ENCODE measurements around the gene SSBP2.
A peak's percentile ranks its signal among the peaks of the same experiment; 100 is the strongest.

Gene SSBP2

GRCh38 chr5:81766611-81767010 is 15.7 kb upstream of the SSBP2 start:
- DNase-seq = no peak

- no peak for DNase-seq
Measured at GRCh38 chr5:81763294-81763928, 12.5 kb upstream of the SSBP2 start.

- DNase-seq = no peak
Measured at GRCh38 chr5:81762853-81763252, 12.0 kb upstream of the SSBP2 start.

GRCh38 chr5:81762401-81762800 is 11.5 kb upstream of the SSBP2 start:
- DNase-seq = no peak

GRCh38 chr5:81761970-81762369 is 11.1 kb upstream of the SSBP2 start:
- no peak for DNase-seq

- no peak for DNase-seq
Measured at GRCh38 chr5:81761270-81761669, 10.4 kb upstream of the SSBP2 start.

- DNase-seq = no peak
Measured at GRCh38 chr5:81760521-81760920, 9.6 kb upstream of the SSBP2 start.

- no peak for DNase-seq
Measured at GRCh38 chr5:81759632-81760005, 8.7 kb upstream of the SSBP2 start.

GRCh38 chr5:81757404-81757803 is 6.5 kb upstream of the SSBP2 start:
- DNase-seq = no peak

GRCh38 chr5:81756016-81756415 is 5.1 kb upstream of the SSBP2 start:
- DNase-seq = no peak

- no peak for DNase-seq
Measured at GRCh38 chr5:81755320-81755719, 4.4 kb upstream of the SSBP2 start.

GRCh38 chr5:81754621-81755020 is 3.7 kb upstream of the SSBP2 start:
- DNase-seq = no peak

GRCh38 chr5:81753429-81753828 is 2.5 kb upstream of the SSBP2 start:
- DNase-seq = no peak

GRCh38 chr5:81752644-81752963 is 1.7 kb upstream of the SSBP2 start:
- no peak for DNase-seq

- no peak for DNase-seq
Measured at GRCh38 chr5:81751836-81752643, 1.1 kb upstream of the SSBP2 start.

GRCh38 chr5:81750308-81751008 is 439 bp downstream of the SSBP2 start:
- peak; percentile 29 for DNase-seq

GRCh38 chr5:81749561-81750307 is 1.2 kb downstream of the SSBP2 start:
- peak; percentile 62 for DNase-seq

GRCh38 chr5:81749192-81749560 is 1.7 kb downstream of the SSBP2 start:
- DNase-seq = no peak

- DNase-seq = no peak
Measured at GRCh38 chr5:81748556-81748955, 2.3 kb downstream of the SSBP2 start.

- no peak for DNase-seq
Measured at GRCh38 chr5:81747030-81747429, 3.9 kb downstream of the SSBP2 start.

GRCh38 chr5:81740758-81741157 is 10.1 kb downstream of the SSBP2 start:
- no peak for DNase-seq

GRCh38 chr5:81739291-81739690 is 11.6 kb downstream of the SSBP2 start:
- DNase-seq = no peak

GRCh38 chr5:81729276-81729675 is 21.6 kb downstream of the SSBP2 start:
- no peak for DNase-seq

GRCh38 chr5:81728301-81728700 is 22.6 kb downstream of the SSBP2 start:
- DNase-seq = no peak
